ENCODE measurements around the gene FGF14.

Gene FGF14

DNA sequence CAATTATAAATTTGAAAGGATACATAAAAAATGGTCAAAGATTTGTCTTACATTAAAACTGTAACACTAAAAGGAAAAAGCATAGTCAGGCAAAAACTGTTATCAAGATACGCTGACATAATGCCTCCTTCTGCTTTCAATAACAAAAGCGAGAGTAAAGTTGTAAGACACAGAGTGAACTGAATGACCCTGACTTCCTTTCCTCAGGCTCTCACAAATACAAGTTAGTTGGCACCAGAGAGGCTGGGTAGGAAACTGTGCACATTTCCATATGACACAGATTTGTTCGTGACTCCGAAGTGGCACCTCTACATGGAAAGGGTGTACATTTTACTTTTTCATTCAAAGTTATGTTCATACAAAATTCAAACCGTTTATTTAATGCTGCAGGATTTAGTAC lies 15.4 kb downstream of the FGF14 start:
- no peak for ATAC-seq
- Mint-ChIP-seq H3K4me3 (no peak overlapping the region), H3K4me1 (no peaks in the 10 kb centered on the region), H3K27ac (no peak overlapping the region), H3K9me3 (no peaks in the 10 kb centered on the region), H3K27me3 (peaks cover 8% of the 10 kb centered on the region), H3K36me3 (no peaks in the 10 kb centered on the region)

DNA sequence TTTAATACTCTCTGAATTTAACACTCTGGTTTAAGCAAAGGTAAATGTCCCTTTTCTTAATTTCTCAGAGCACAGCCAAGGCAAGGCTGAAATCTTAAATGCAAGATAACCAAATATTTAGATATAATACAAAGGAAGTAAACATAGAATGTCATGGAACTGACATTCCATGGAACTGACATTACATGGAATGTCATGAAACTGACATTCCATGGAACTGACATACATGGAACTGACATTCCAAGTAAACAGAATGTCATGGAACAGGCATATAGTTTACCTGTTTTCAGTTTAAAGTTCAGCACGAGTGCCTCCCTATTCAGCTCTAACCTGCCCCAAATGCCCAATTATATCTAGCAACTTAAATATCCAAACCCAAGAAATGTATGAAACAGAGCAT lies 21.8 kb downstream of the FGF14 start:
- Mint-ChIP-seq H3K27ac (no peak overlapping the region), H3K27me3 (no peaks in the 10 kb centered on the region), H3K4me3 (no peak overlapping the region), H3K4me1 (no peaks in the 10 kb centered on the region), H3K36me3 (no peaks in the 10 kb centered on the region), H3K9me3 (no peaks in the 10 kb centered on the region)
- no peak for ATAC-seq

DNA sequence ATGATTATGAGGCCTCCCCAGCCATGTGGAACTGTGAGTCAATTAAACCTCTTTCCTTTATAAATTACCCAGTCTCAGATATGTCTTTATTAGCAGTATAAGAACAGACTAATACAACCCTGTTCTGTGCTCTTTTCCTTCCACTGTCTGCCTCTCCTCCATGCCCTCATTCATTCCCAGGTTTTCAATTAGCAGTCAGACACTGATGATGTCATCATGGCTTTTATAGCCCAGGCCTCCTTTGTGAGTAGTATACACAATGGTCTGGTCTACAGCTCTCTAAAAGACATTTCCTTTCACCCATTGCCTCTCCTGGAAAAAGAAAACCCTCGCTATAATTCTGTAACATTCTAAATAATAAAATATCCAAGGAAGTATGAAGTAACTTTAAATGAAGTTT lies 25.5 kb downstream of the FGF14 start:
- no peaks in the 10 kb centered on the region for H3K36me3 Mint-ChIP-seq
- no peak overlapping the region for H3K27ac Mint-ChIP-seq
- H3K9me3 Mint-ChIP-seq, result no peaks in the 10 kb centered on the region
- no peaks in the 10 kb centered on the region for H3K4me1 Mint-ChIP-seq
- no peak for ATAC-seq
- no peak overlapping the region for H3K4me3 Mint-ChIP-seq
- H3K27me3 Mint-ChIP-seq, result no peaks in the 10 kb centered on the region

DNA sequence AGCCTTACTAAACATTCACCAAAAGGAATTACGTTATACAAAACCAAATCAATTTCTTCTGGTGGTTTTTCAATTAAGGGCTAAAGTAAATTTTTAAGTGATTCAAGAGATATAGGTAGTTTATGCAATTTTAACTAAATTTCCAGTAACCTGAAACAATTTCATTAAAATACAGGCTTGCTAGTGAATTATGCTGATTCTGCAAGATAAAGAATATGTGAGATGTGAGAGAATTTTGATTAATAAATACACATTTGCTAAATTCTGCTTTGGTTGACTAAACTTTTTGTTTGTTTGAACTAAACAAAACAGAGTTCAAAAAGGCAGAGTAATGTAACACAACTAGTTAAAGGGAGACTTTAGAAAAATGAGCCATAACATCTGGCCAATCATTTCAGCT lies 27.1 kb downstream of the FGF14 start:
- ATAC-seq, result no peak
- Mint-ChIP-seq H3K27me3 (no peaks in the 10 kb centered on the region), H3K4me3 (no peak overlapping the region), H3K27ac (no peak overlapping the region), H3K36me3 (no peaks in the 10 kb centered on the region), H3K9me3 (no peaks in the 10 kb centered on the region), H3K4me1 (no peaks in the 10 kb centered on the region)

DNA sequence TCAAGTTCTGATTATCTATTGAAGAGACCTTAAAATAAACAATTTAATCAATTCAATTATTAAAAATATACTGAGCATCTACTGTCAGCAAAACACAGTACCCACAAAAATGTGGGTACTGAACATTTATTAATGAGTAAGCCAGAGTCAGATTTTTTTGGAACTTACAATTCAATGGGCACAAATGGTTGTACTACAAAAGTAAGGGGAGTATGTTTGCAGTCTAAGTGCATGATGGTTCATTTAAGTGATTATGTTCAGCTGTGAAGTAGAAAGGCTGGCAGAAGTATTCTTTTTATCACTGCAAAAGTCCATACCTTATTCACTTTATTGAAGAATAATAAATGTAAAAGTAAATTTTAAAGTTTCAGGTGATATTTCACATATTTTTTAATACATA lies 27.6 kb downstream of the FGF14 start:
- Mint-ChIP-seq H3K36me3 (no peaks in the 10 kb centered on the region), H3K9me3 (no peaks in the 10 kb centered on the region), H3K4me3 (no peak overlapping the region), H3K27ac (no peak overlapping the region), H3K4me1 (no peaks in the 10 kb centered on the region), H3K27me3 (no peaks in the 10 kb centered on the region)
- no peak for ATAC-seq

DNA sequence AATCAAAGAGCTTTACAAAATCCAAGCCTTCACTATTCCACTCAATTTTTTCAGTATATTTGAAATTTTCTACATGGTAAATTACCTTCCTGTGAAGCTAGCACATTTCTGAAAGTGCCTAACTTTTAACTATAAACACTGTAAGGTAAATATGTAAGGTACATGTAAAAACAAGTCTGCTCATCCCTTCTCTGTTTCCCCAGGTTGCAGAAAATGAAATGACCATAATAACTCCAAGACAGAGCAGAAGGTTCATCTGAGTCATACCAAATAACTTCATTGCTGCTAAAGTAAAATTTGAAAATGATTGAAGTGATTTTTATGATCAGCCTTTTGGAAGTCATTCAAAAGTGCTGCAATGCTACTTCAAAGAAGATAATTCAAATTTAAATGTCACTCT lies 28.6 kb downstream of the FGF14 start:
- Mint-ChIP-seq H3K36me3 (no peaks in the 10 kb centered on the region), H3K9me3 (no peaks in the 10 kb centered on the region), H3K27me3 (no peaks in the 10 kb centered on the region), H3K4me3 (no peak overlapping the region), H3K27ac (no peak overlapping the region), H3K4me1 (no peaks in the 10 kb centered on the region)
- no peak for ATAC-seq

DNA sequence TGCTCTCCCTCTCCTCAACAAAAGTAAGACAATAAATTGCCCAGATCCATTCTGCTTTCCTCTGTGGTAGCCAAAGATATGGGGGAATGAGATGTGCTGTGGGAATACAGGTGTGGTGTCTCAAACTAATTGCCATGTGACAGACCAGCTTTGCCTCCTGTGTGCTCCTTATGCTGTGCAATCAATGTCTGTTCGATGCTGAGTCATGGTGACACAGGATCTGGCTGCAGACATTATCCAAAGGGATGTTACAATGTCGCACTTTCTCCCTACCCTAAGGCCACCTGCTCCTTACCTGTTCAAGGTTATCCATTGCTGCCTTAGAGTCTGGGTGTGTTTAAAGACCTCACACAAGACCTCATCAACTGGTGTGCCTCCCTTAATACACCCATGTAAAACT lies 32.5 kb downstream of the FGF14 start:
- ATAC-seq, result no peak
- no peaks in the 10 kb centered on the region for H3K4me1 Mint-ChIP-seq
- H3K4me3 Mint-ChIP-seq, result no peak overlapping the region
- no peaks in the 10 kb centered on the region for H3K27me3 Mint-ChIP-seq
- H3K27ac Mint-ChIP-seq, result no peak overlapping the region
- no peaks in the 10 kb centered on the region for H3K9me3 Mint-ChIP-seq
- H3K36me3 Mint-ChIP-seq, result no peaks in the 10 kb centered on the region

DNA sequence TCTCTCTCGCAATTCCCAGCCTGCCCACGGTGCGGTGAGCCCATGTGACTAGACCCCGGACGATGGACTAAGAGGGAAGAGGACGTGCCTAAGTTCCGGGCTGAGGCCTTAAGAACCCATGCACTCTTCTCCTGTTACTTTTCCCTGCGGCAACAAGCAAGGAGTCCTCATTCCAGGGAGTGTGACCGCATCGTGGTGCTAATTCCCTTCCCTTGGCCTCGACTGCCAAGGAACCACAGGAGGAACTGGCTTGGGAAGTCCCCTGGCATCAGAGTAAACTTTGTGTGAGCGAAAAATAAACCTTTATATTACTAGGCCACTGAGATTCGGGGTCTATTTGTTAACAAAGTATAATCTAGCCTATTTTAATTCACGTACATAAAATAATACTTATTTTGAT lies 34.0 kb downstream of the FGF14 start:
- no peak overlapping the region for H3K27ac Mint-ChIP-seq
- no peaks in the 10 kb centered on the region for H3K4me1 Mint-ChIP-seq
- ATAC-seq, result no peak
- H3K4me3 Mint-ChIP-seq, result no peak overlapping the region
- no peaks in the 10 kb centered on the region for H3K36me3 Mint-ChIP-seq
- H3K27me3 Mint-ChIP-seq, result no peaks in the 10 kb centered on the region
- H3K9me3 Mint-ChIP-seq, result no peaks in the 10 kb centered on the region

DNA sequence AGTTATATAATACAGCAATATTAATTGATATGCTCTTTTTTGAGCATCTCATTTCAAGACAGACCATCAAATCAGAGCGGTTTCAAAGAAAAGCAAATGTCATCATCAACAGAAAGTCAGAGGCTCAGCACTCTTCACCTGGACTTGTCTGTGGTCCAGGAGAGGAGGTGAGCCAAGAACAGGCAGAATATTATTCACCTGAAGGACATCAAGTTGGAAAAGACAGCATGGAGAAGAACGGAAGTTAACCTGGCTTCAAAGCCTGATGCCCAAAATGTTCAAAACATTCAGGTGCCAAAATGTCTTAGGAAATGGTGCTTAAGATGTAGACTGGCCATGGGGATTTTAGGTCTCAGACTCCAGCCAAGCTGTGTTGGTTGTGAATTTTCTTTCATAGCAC lies 40.7 kb downstream of the FGF14 start:
- Mint-ChIP-seq H3K36me3 (no peaks in the 10 kb centered on the region), H3K27me3 (no peaks in the 10 kb centered on the region), H3K27ac (no peak overlapping the region), H3K9me3 (no peaks in the 10 kb centered on the region), H3K4me1 (no peaks in the 10 kb centered on the region), H3K4me3 (no peak overlapping the region)
- no peak for ATAC-seq

DNA sequence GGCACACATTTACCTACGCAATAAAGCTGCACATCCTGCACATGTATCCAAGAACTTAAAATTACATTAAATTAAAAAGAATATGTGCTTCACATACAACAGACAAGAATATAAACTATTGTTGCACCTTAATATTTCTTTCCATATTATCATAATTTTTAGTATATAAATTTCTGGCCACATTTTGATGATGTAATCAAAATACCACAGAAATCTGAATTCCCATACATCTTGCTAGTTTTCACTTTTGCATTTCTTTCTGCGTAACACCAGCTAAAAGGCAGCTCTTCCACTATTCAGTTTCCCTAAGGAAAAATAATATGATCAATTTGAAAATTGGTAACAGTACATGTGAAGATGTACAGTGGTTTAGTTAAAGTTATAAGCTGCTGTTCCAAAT lies 42.6 kb downstream of the FGF14 start:
- H3K4me3 Mint-ChIP-seq, result no peak overlapping the region

DNA sequence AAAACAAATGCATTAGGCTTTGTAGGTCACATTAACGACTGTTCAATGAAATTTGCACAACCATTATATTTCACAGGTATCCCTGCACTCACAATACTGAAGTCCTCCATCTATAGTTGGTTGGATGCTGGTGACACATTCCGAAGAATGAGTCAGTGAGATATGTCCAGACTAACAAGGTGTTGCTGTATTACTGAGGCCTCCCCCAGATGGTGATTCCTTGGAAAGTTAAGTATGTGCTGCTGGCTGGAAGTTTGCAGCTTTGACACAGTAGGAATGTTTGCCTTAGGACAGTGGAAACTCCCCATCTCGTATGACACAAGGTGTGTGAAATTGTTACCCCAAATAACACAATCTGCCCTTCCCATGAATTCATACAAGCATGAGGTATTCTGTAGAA lies 46.6 kb downstream of the FGF14 start:
- Mint-ChIP-seq H3K4me1 (no peaks in the 10 kb centered on the region), H3K27ac (no peak overlapping the region), H3K36me3 (no peaks in the 10 kb centered on the region), H3K27me3 (peaks cover 9% of the 10 kb centered on the region), H3K4me3 (no peak overlapping the region), H3K9me3 (peaks cover 3% of the 10 kb centered on the region)
- ATAC-seq, result no peak

More for the DNA sequence above, 42.6 kb downstream of the FGF14 start:
- Mint-ChIP-seq H3K27me3 (no peaks in the 10 kb centered on the region), H3K27ac (no peak overlapping the region), H3K36me3 (no peaks in the 10 kb centered on the region), H3K9me3 (no peaks in the 10 kb centered on the region), H3K4me1 (no peaks in the 10 kb centered on the region)
- no peak for ATAC-seq

DNA sequence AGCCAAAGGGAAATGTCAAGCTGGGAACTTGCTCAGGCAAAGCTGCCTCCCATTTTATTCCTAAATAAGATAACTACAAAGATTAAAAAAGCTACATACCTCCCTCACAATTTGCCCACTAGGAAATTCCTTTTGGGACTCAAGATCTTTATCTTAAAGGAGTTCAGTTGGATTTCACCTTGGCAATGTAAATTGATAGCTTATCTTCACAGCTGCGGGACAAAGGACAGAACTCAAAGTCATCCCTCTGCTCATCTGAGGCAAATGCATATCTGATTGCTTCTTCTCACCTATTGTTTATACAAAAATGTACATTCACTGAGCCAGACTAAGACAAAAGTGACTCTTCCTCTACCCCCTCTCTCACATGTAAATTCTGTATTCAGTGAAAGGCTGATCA lies 47.8 kb downstream of the FGF14 start:
- Mint-ChIP-seq H3K4me3 (no peak overlapping the region), H3K4me1 (no peaks in the 10 kb centered on the region), H3K27me3 (peaks cover 9% of the 10 kb centered on the region), H3K27ac (no peak overlapping the region), H3K36me3 (no peaks in the 10 kb centered on the region), H3K9me3 (peaks cover 3% of the 10 kb centered on the region)
- no peak for ATAC-seq

DNA sequence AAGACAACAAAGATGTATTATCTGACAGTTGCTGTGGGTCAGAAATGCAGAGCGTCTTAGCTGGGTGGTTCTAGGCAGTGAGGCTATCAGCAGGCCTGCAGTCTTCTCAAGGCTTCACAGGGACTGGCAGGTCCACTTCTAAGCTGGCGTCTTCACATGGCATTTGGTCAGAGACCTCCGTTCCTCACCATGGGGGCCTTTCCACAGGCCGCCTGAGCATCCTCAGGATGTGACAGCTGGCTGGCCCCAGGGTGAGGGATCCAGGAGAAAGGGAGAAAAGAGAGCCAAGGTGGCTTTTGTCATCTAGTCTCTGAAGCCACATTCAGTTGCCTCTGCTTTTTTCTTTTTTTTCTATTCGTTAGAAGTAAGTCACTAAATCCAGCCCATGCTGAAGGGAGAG lies 50.3 kb downstream of the FGF14 start:
- ATAC-seq, result no peak
- H3K9me3 Mint-ChIP-seq, result peaks cover 3% of the 10 kb centered on the region
- no peaks in the 10 kb centered on the region for H3K4me1 Mint-ChIP-seq
- H3K27ac Mint-ChIP-seq, result no peak overlapping the region
- no peak overlapping the region for H3K4me3 Mint-ChIP-seq
- peaks cover 9% of the 10 kb centered on the region for H3K27me3 Mint-ChIP-seq
- no peaks in the 10 kb centered on the region for H3K36me3 Mint-ChIP-seq

DNA sequence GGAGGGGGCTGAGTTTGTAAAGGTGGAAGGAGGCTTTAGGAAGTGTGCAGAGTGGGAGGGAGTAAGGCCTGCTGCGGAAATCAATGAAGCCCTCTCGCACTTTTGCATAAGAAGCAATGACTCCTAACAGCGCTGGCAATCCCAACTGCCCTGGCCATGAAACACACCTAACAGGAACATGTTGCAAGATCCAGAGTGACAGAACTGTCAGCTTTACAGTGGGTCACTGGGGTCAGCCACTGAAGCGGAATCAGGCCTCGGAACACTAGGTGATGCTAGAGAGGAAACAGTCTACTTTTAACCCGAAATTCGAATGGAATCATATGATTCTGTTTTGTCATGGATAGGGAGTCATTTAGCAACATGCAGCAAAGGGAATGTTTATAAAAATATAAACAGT lies 54.4 kb downstream of the FGF14 start:
- H3K4me1 Mint-ChIP-seq, result no peaks in the 10 kb centered on the region
- no peak overlapping the region for H3K4me3 Mint-ChIP-seq
- no peak overlapping the region for H3K27ac Mint-ChIP-seq

DNA sequence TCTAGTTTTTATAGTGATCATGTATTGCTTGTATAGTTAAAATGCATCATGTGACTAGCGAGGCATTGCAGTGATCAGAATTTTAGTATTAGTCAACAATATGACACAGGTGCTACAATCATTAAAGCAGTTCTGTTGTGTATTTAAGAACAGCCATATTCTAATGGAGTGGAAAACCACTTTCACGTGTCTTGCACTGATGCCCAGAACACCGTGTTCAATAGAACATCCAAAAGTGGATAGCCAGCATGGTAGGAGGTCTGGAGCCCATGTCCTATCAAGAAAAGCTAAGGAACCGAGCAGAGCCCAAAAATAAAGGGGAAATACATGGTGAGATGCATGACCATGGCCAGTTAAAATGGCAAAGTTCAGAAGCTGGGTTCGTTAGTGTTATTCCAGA lies 55.1 kb downstream of the FGF14 start:
- ATAC-seq, result no peak
- H3K27ac Mint-ChIP-seq, result no peak overlapping the region

More for the DNA sequence above, 54.4 kb downstream of the FGF14 start:
- no peak for ATAC-seq
- no peaks in the 10 kb centered on the region for H3K27me3 Mint-ChIP-seq
- H3K9me3 Mint-ChIP-seq, result no peaks in the 10 kb centered on the region
- no peaks in the 10 kb centered on the region for H3K36me3 Mint-ChIP-seq

DNA sequence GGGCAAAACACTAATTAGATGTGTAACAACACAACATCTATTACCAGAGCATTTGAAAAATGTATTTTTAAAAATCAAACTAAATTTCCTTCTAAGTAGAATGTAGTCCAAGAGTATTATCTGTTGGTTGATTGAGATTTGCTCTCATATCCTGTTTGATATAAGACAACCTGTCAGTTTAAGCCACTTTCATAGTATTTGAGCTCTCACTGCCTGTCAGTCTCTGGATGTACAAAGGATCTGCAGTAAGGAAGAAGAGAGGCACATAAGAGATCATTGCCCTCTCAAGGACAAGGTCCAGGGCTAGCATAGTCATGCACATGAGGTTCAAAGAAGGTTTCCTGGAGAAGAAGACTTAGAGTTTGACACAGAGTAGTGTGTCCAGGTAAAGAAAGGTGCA lies 57.4 kb downstream of the FGF14 start:
- Mint-ChIP-seq H3K4me1 (no peaks in the 10 kb centered on the region), H3K27me3 (no peaks in the 10 kb centered on the region), H3K4me3 (no peak overlapping the region), H3K27ac (no peak overlapping the region), H3K9me3 (no peaks in the 10 kb centered on the region), H3K36me3 (no peaks in the 10 kb centered on the region)
- ATAC-seq, result no peak

More for the DNA sequence above, 55.1 kb downstream of the FGF14 start:
- Mint-ChIP-seq H3K4me3 (no peak overlapping the region), H3K27me3 (no peaks in the 10 kb centered on the region), H3K36me3 (no peaks in the 10 kb centered on the region), H3K9me3 (no peaks in the 10 kb centered on the region), H3K4me1 (no peaks in the 10 kb centered on the region)

All from stimulated activated memory B cell treated with anti-CD40 and anti-IgM and Interleukin-4, amounts not matched to agents 10 μg/mL and 1 μg/mL and 100 μg/mL, for 72 hours (primary cell).